Cardiac muscle cell (in vitro differentiated cells and primary cell): ENCODE results near the gene CRTC2. TPM values are rescaled to one million over a fixed set of nuclear protein-coding genes. Genes with fewer than 3 reads are reported as not detected.

Source experiments
- DNase-seq, 2 donors: peaks; one replicate each; pipeline versions ENCODE4 v3.0.0 to v3.0.0-alpha.2; 2010 to 2017; ENCODE audit warnings: low read depth in 1 of 2, low spot score in 1 of 2
- H3K27ac ChIP-seq: fragments of 200-600 bp; sonication (generic); 2 replicates; pipeline ENCODE4 v1.5.1; 2016
- H3K27me3 ChIP-seq: fragments of 200-600 bp; sonication (generic); 2 replicates; pipeline ENCODE4 v1.6.0; 2016; ENCODE audit warnings: control low read depth
- H3K36me3 ChIP-seq: fragments of 200-600 bp; sonication (generic); 2 replicates; pipeline ENCODE4 v1.5.1; 2016; ENCODE audit warnings: control low read depth
- H3K4me1 ChIP-seq: fragments of 200-600 bp; sonication (generic); 2 replicates; pipeline ENCODE4 v1.8.1; 2017; ENCODE audit warnings: low read depth, mild to moderate bottlenecking, mixed run types
- H3K4me3 ChIP-seq: fragments of 200-600 bp; sonication (generic); 2 replicates; pipeline ENCODE4 v1.5.1; 2016; ENCODE audit warnings: mild to moderate bottlenecking
- H3K9me3 ChIP-seq: fragments of 200-600 bp; sonication (generic); 2 replicates; pipeline ENCODE4 v1.5.1; 2017; ENCODE audit warnings: low read depth, mild to moderate bottlenecking, control low read depth
- polyA plus RNA-seq: library from polyadenylated mRNA; unstranded; fragments of >200 nt; fragmentation: Nextera tagmentation; extraction: Ambion mirVana; gene quantifications from 2 replicates; pipeline ENCODE4 v1.2.1, GENCODE V29; 2016
- total RNA-seq: library from RNA; depleted of rRNA; stranded (reverse); fragments of >200 nt; gene quantifications from 2 replicates; pipeline ENCODE4 v1.2.3, GENCODE V29; 2016
- TF ChIP-seq, protein P1 (sequence below): IDR thresholded peaks from 2 replicates; pipeline ENCODE4 v1.5.1; 2012; ENCODE audit warnings: low read depth, mild to moderate bottlenecking, low read length

Gene CRTC2
- total and polyA plus RNA-seq, 2 experiments from 2014 or later, result 17.9 to 24.8 TPM

DNA sequence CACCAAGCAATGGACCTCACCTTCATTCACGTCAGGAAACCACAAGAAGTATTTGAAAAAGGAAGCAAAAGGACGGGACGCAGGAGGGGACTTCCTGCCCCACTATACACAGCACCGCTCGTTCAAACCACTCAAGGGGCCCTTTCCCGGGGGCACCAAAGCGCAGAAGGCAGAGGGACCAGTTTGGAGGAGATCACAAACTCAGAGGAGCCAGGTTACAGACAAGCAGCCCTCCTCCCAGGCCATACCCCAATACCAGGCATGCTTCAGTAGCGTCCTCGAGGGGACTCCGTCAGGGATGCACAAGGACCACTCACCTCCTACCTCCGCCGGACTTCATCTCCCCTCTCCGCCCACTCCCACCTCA, 685 bp downstream of the CRTC2 start:
- Histone ChIP-seq H3K9me3 (no peaks in the 10 kb centered on the region), H3K27me3 (no peaks in the 10 kb centered on the region), H3K36me3 (peaks cover 6% of the 10 kb centered on the region), H3K4me3 (peak overlapping the region; percentile 65), H3K27ac (peak overlapping the region; percentile 84), H3K4me1 (peaks cover 37% of the 10 kb centered on the region)
- TF ChIP-seq, protein P1, sequence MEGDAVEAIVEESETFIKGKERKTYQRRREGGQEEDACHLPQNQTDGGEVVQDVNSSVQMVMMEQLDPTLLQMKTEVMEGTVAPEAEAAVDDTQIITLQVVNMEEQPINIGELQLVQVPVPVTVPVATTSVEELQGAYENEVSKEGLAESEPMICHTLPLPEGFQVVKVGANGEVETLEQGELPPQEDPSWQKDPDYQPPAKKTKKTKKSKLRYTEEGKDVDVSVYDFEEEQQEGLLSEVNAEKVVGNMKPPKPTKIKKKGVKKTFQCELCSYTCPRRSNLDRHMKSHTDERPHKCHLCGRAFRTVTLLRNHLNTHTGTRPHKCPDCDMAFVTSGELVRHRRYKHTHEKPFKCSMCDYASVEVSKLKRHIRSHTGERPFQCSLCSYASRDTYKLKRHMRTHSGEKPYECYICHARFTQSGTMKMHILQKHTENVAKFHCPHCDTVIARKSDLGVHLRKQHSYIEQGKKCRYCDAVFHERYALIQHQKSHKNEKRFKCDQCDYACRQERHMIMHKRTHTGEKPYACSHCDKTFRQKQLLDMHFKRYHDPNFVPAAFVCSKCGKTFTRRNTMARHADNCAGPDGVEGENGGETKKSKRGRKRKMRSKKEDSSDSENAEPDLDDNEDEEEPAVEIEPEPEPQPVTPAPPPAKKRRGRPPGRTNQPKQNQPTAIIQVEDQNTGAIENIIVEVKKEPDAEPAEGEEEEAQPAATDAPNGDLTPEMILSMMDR, result no peak
- DNase-seq, result no peak

DNA sequence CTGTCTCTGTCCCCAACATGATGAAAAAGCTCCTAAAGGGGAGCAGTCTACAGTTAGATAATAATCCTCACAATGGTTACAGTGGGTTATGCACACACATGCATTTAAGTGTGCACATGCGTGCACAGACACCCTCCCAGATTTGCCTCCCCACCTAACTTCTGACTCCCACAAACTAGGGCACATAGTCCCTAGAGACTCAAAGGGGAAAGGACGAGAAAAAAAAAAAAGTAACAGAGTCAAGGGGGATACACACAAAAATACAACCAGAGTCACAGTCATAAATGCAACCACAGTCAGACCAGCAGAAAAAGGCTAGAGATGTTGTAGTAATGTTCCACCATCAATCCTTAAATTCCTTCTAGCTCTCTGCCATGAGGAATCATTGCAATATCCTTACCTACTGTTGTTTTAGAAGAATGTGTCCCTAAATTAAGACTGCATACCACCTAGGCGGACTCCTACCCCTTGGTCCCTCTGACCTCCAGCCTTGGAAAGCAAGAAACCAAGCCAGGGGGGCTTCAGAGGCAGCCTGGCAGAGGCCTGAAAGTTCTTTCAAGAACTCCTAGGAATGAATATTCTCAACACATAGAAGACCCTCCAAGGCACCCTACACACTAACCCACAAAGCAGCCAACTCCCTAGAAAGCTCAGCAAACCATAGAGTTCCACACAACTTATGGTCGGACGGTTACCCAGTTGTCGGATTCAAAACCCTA, 1.3 kb downstream of the CRTC2 start:
- Histone ChIP-seq H3K4me1 (peaks cover 33% of the 10 kb centered on the region), H3K27ac (peak overlapping the region; percentile 84)
- TF ChIP-seq, protein P1, result no peak

DNA sequence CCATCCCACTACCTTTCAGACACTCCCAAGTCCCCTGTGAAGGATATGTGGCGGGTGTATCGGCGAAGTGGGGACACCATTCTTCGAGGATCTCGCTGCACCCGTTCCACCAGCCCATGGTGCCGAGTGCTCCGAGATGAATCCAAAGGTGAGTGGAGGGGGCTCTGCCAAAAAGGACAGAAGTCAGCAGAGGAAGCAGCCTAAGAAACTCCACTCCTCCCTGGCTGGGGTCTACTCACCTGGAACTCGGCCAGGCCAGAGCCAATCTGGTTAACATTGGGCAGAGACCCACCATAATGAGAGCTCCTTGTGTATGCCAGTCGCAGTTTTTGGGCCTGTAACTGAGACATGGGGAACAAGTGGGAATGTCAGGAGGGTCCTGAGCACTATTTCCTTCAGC, 3.6 kb downstream of the CRTC2 start:
- TF ChIP-seq, protein P1, result no peak
- Histone ChIP-seq H3K4me1 (peaks cover 24% of the 10 kb centered on the region), H3K4me3 (no peak overlapping the region), H3K27ac (peak overlapping the region; percentile 16), H3K27me3 (no peaks in the 10 kb centered on the region), H3K9me3 (no peaks in the 10 kb centered on the region), H3K36me3 (peaks cover 21% of the 10 kb centered on the region)
- no peak for DNase-seq

More for the DNA sequence above, 1.3 kb downstream of the CRTC2 start:
- Histone ChIP-seq H3K27me3 (no peaks in the 10 kb centered on the region), H3K36me3 (peaks cover 7% of the 10 kb centered on the region), H3K4me3 (peak overlapping the region; percentile 65), H3K9me3 (no peaks in the 10 kb centered on the region)
- DNase-seq, result no peak

DNA sequence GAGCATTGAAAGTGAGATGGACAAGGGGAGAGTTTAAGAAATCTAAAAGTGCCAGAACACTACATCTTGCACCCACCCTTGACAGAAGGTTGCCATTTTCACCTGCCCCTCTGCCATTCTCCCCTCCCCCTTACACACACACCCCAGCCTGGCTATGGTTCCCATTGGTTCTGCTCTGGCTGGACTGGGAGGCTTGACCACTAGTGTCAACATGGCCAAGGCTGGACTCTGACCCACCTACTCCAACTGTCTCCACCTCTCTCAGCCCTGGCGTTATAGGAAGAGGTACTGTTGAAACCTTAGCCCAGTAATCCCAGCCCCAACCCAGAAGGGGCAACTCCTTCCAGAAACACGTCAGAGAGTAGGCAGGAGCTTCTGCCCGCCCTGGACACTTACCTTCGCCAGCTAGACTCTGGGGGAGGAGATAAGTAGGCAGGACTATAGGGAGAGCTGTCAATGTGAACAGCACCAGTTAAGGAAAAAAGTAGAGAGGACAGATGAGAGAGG, 4.5 kb downstream of the CRTC2 start:
- H3K27ac ChIP-seq, result peak overlapping the region; percentile 16
- TF ChIP-seq, protein P1, result no peak
- H3K4me1 ChIP-seq, result peaks cover 21% of the 10 kb centered on the region
- H3K9me3 ChIP-seq, result no peaks in the 10 kb centered on the region
- no peak overlapping the region for H3K4me3 ChIP-seq
- DNase-seq, result no peak
- H3K36me3 ChIP-seq, result peaks cover 27% of the 10 kb centered on the region
- H3K27me3 ChIP-seq, result no peaks in the 10 kb centered on the region

DNA sequence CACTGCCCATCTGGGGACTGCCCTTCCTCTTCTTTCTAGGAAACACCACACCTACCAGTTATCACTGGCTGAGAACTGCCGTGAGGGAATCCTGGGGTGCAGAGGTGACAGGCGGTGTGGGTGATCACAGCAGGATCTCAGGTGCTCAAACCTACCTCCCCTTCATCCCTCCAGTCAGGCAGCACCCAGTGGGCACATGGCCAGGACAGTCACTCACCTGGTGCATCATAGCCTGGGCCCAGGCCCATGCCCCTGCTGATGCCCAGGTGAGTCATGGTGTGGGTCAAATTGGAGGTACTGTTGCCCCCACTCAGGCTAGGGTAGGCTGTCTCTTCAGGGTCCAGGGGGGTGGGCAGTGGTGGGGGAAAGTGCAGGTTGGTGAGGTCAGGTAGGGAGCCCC, 6.6 kb downstream of the CRTC2 start:
- Histone ChIP-seq H3K4me3 (no peak overlapping the region), H3K9me3 (no peaks in the 10 kb centered on the region), H3K27me3 (no peaks in the 10 kb centered on the region), H3K4me1 (peaks cover 18% of the 10 kb centered on the region), H3K36me3 (peaks cover 38% of the 10 kb centered on the region), H3K27ac (no peak overlapping the region)
- no peak for DNase-seq
- TF ChIP-seq, protein P1, result no peak
